ENCODE data around the gene C4orf50. TPM values are rescaled to one million over a fixed set of nuclear protein-coding genes. Genes with fewer than 3 reads are reported as not detected.

The C4orf50 gene
- total and polyA plus RNA-seq, 2 of the 8 experiments (the other 6 are each of a cell fraction or from before 2014, with no cell fraction given), result 0.08 to 0.22 TPM

GRCh38 chr4:5945171-5945570 is 73.1 kb downstream of the C4orf50 start:
- POLR2A ChIA-PET (ENCODE audit: partially characterized antibody), result interaction anchor here (1.0 to 1.7 kb wide), 3 partner anchors 10 to 123 kb away, joined by 3 to 4 read pairs (median 3); no protein-coding TSS in a partner anchor
- H2BK15ac ChIP-seq (ENCODE audit: low read length), result no peak overlapping the region
- H3K14ac ChIP-seq (ENCODE audit: insufficient read length), result no peak overlapping the region
- H2BK120ac ChIP-seq (replicated peaks; ENCODE audit: low read depth, low read length), result no peak overlapping the region
- H3K27ac ChIP-seq (ENCODE audit: low read depth, low read length), result no peak overlapping the region
- FAIRE-seq (no peak), DNase-seq (ENCODE audit: low read depth in 1 of 2, low spot score in 2 of 2) (no peak)
- no peaks in the 10 kb centered on the region for H3K9me3 ChIP-seq (ENCODE audit: insufficient read depth in 2 of 2, low read depth in 1 of 2, low read length in 1 of 2)
- H3K4me3 ChIP-seq (ENCODE audit: extremely low read depth in 1 of 4, insufficient read depth in 2 of 4, low read depth in 3 of 4, low read length in 4 of 4), result no peak overlapping the region
- H2BK12ac ChIP-seq (ENCODE audit: low read depth, low read length), result no peak overlapping the region
- H4K20me1 ChIP-seq (replicated peaks in 1 of 2; ENCODE audit: control insufficient read depth in 1 of 2, insufficient read depth in 2 of 2, low read length in 2 of 2), result no peaks in the 10 kb centered on the region
- H3K9ac ChIP-seq (replicated peaks in 1 of 4; ENCODE audit: extremely low read depth in 1 of 4, low read depth in 3 of 4, low read length in 3 of 4), result no peak overlapping the region
- H3K79me1 ChIP-seq (ENCODE audit: low read depth, low read length), result no peaks in the 10 kb centered on the region
- no peak overlapping the region for H2AK5ac ChIP-seq (ENCODE audit: low read depth, low read length)
- H3K79me2 ChIP-seq (ENCODE audit: control insufficient read depth in 1 of 2, insufficient read depth in 2 of 2, low read length in 2 of 2), result no peaks in the 10 kb centered on the region
- no peak overlapping the region; the same call in 1 of the 2 replicates for H4K8ac ChIP-seq (ENCODE audit: extremely low read depth, insufficient read depth, low read length)
- H3K36me3 ChIP-seq (ENCODE audit: control insufficient read depth in 2 of 4, insufficient read depth in 4 of 4, low read length in 3 of 4), result no peaks in the 10 kb centered on the region
- H3K23me2 ChIP-seq (ENCODE audit: low read depth, low read length), result no peaks in the 10 kb centered on the region
- no peak overlapping the region for H4K5ac ChIP-seq (ENCODE audit: insufficient read length, low read depth, low read length)
- H3K18ac ChIP-seq (ENCODE audit: extremely low read depth, low read length), result no peak overlapping the region
- no peak overlapping the region for H2BK5ac ChIP-seq (ENCODE audit: low read depth, low read length)
- H3K27me3 ChIP-seq (replicated peaks in 1 of 4; ENCODE audit: control insufficient read depth in 3 of 4, extremely low read depth in 1 of 4, insufficient read depth in 3 of 4, low read length in 3 of 4), result peaks cover 0 to 5% (median 0%) of the 10 kb centered on the region in 4 experiments; a peak in 1 of 7 replicates
- peaks cover 0 to 6% (median 0%) of the 10 kb centered on the region in 4 experiments; a peak in 1 of 7 replicates for H3K4me1 ChIP-seq (replicated peaks in 1 of 4; ENCODE audit: control insufficient read depth in 3 of 4, insufficient read depth in 4 of 4, low read length in 3 of 4)
- H3K4me2 ChIP-seq (ENCODE audit: insufficient read depth in 1 of 2, low read depth in 2 of 2, low read length in 2 of 2), result no peak overlapping the region
- H3K23ac ChIP-seq (ENCODE audit: insufficient read length), result no peak overlapping the region
- no peak overlapping the region for H2AFZ ChIP-seq (ENCODE audit: low read length)
- CTCF ChIA-PET (ENCODE audit: partially characterized antibody), result interaction anchor here (1.1 to 3.3 kb wide), 3 partner anchors 17 to 134 kb away, joined by 3 to 15 read pairs (median 4); no protein-coding TSS in a partner anchor
- no peak overlapping the region for H4K91ac ChIP-seq (replicated peaks; ENCODE audit: insufficient read length, low read length)
- H2BK20ac ChIP-seq (ENCODE audit: low read length), result no peak overlapping the region
- 93% methylated on average over 11 of the region's 11 CpGs; no CpG with 5 or more reads in 1 of the 2 experiments for WGBS, 2 experiments (ENCODE audit: extremely low coverage in 1 of 2, insufficient coverage in 1 of 2, insufficient read length in 1 of 2, insufficient replicate concordance in 2 of 2, low coverage in 1 of 2, low lambda C conversion rate in 2 of 2, missing lambda C conversion rate in 1 of 2)
- no peak overlapping the region for H3K4ac ChIP-seq (replicated peaks; ENCODE audit: insufficient read length, low read depth, low read length)
- H3K56ac ChIP-seq (replicated peaks; ENCODE audit: insufficient read length, low read depth, low read length), result no peak overlapping the region
- TF ChIP-seq PHF8 (conservative IDR thresholded peaks at IDR 0.05; ENCODE audit: low read depth, low read length) (no peak), YY1 (IDR thresholded peaks at IDR 0.05; ENCODE audit: low read depth, low read length) (no peak), MAX (IDR thresholded peaks at IDR 0.05) (no peak), POLR2A (IDR thresholded peaks at IDR 0.05; ENCODE audit: control extremely low read depth in 1 of 2, low read depth in 2 of 2, low read length in 2 of 2) (no peak), TEAD4 (IDR thresholded peaks at IDR 0.05; ENCODE audit: low read depth, low read length) (no peak), RXRA (IDR thresholded peaks at IDR 0.05; ENCODE audit: insufficient read depth, low read depth, low read length) (no peak), SIN3A (conservative IDR thresholded peaks at IDR 0.05 in 1 of 2, IDR thresholded peaks at IDR 0.05 in 1 of 2; ENCODE audit: low read depth in 1 of 2, low read length in 2 of 2) (no peak), JUN (IDR thresholded peaks at IDR 0.05; ENCODE audit: low read depth, low read length) (no peak), SP1 (IDR thresholded peaks at IDR 0.05; ENCODE audit: low read depth, low read length) (no peak), TBP (IDR thresholded peaks at IDR 0.05; ENCODE audit: low read depth, low read length) (no peak), CHD1 (IDR thresholded peaks at IDR 0.05; ENCODE audit: low read depth, low read length) (no peak), SIRT6 (IDR thresholded peaks at IDR 0.05; ENCODE audit: low read length) (no peak), SAP30 (IDR thresholded peaks at IDR 0.05; ENCODE audit: insufficient read depth, insufficient replicate concordance, low read length) (no peak), GABPA (IDR thresholded peaks at IDR 0.05; ENCODE audit: borderline replicate concordance, insufficient read depth, low read length) (no peak), CHD2 (IDR thresholded peaks at IDR 0.05; ENCODE audit: low read length) (no peak)

All from H1 (cell line).